Smooth muscle cell (in vitro differentiated cells): ENCODE data around the gene SMARCA2. TPM values are rescaled to one million over a fixed set of nuclear protein-coding genes. Genes with fewer than 3 reads are reported as not detected.
A peak's percentile ranks its signal among the peaks of the same experiment; 100 is the strongest.

Experiments
- DNase-seq: peaks from one replicate; lab custom pipeline; 2025; ENCODE audit not compliant: unreplicated experiment; lab: John Stamatoyannopoulos, UW
- H2AFZ ChIP-seq: fragments of 200-600 bp; sonication (generic); 2 replicates; pipeline ENCODE4 v1.6.0; 2016; ENCODE audit warnings: antibody characterized with exemption, low read depth, mild to moderate bottlenecking
- H3F3A ChIP-seq: fragments of 200-600 bp; sonication (generic); 2 replicates; pipeline ENCODE4 v1.6.0; 2017; ENCODE audit warnings: antibody characterized with exemption, low read depth
- H3K27ac ChIP-seq: fragments of 200-600 bp; sonication (generic); 2 replicates; pipeline ENCODE4 v1.5.1; 2016; ENCODE audit warnings: low read depth, mild to moderate bottlenecking
- H3K27me3 ChIP-seq: fragments of 200-600 bp; sonication (generic); 2 replicates; pipeline ENCODE4 v1.6.1; 2016; ENCODE audit warnings: low read depth, mild to moderate bottlenecking
- H3K36me3 ChIP-seq: fragments of 200-600 bp; sonication (generic); 2 replicates; pipeline ENCODE4 v1.5.1; 2016; ENCODE audit warnings: low read depth
- H3K4me1 ChIP-seq: fragments of 200-600 bp; sonication (generic); 2 replicates; pipeline ENCODE4 v1.5.1; 2016; ENCODE audit warnings: low read depth
- H3K4me2 ChIP-seq: fragments of 200-600 bp; sonication (generic); 2 replicates; pipeline ENCODE4 v1.6.0; 2016; ENCODE audit warnings: mild to moderate bottlenecking
- H3K4me3 ChIP-seq: fragments of 200-600 bp; sonication (generic); 2 replicates; pipeline ENCODE4 v1.5.1; 2016; ENCODE audit warnings: mild to moderate bottlenecking
- H3K79me2 ChIP-seq: fragments of 200-600 bp; sonication (generic); 2 replicates; pipeline ENCODE4 v1.6.0; 2016; ENCODE audit warnings: low read depth, mild to moderate bottlenecking
- H3K9ac ChIP-seq: fragments of 200-600 bp; sonication (generic); 2 replicates; pipeline ENCODE4 v1.6.0; 2016; ENCODE audit warnings: low read depth
- H3K9me3 ChIP-seq: fragments of 200-600 bp; sonication (generic); replicated peaks from 2 replicates; pipeline ENCODE4 v1.5.1; 2016; ENCODE audit warnings: low read depth
- H4K20me1 ChIP-seq: fragments of 200-600 bp; sonication (generic); 2 replicates; pipeline ENCODE4 v1.6.0; 2016; ENCODE audit warnings: low read depth
- WGBS: methylation state at CpG from one replicate; pipeline ENCODE4 v1.1.7; 2016; ENCODE audit warnings: low lambda C conversion rate; 5-methylcytosine and 5-hydroxymethylcytosine counted together
- polyA plus RNA-seq: library from polyadenylated mRNA; unstranded; fragments of >200 nt; fragmentation: Nextera tagmentation; extraction: Ambion mirVana; gene quantifications from 2 replicates; pipeline ENCODE4 v1.2.1, GENCODE V29; 2016
- total RNA-seq: library from RNA; depleted of rRNA; stranded (reverse); fragments of >200 nt; gene quantifications from 2 replicates; pipeline ENCODE4 v1.2.3, GENCODE V29; 2014
- TF ChIP-seq, protein P1 (sequence below): fragments of 200-600 bp; sonication (generic); IDR thresholded peaks from 2 replicates; pipeline ENCODE4 v1.5.1; 2017; ENCODE audit warnings: borderline replicate concordance, mild to moderate bottlenecking, antibody characterized with exemption; ENCODE audit not compliant: insufficient read depth, poor library complexity, severe bottlenecking

SMARCA2 gene
- total and polyA plus RNA-seq, 2 experiments from 2014 or later, result 27.7 to 61.7 TPM

GRCh38 chr9:2215921-2216441, 200.8 kb downstream of the SMARCA2 start:
- Histone ChIP-seq H3K9ac (no peak overlapping the region), H3F3A (no peaks in the 10 kb centered on the region), H4K20me1 (no peaks in the 10 kb centered on the region), H3K36me3 (no peaks in the 10 kb centered on the region), H3K9me3 (no peaks in the 10 kb centered on the region), H3K27me3 (no peaks in the 10 kb centered on the region), H3K79me2 (no peaks in the 10 kb centered on the region), H3K27ac (no peak overlapping the region), H2AFZ (no peak overlapping the region), H3K4me2 (no peak overlapping the region), H3K4me1 (no peaks in the 10 kb centered on the region), H3K4me3 (no peak overlapping the region)
- 98% methylated on average over 8 of the region's 8 CpGs for WGBS
- no peak for DNase-seq
- TF ChIP-seq, protein P1, sequence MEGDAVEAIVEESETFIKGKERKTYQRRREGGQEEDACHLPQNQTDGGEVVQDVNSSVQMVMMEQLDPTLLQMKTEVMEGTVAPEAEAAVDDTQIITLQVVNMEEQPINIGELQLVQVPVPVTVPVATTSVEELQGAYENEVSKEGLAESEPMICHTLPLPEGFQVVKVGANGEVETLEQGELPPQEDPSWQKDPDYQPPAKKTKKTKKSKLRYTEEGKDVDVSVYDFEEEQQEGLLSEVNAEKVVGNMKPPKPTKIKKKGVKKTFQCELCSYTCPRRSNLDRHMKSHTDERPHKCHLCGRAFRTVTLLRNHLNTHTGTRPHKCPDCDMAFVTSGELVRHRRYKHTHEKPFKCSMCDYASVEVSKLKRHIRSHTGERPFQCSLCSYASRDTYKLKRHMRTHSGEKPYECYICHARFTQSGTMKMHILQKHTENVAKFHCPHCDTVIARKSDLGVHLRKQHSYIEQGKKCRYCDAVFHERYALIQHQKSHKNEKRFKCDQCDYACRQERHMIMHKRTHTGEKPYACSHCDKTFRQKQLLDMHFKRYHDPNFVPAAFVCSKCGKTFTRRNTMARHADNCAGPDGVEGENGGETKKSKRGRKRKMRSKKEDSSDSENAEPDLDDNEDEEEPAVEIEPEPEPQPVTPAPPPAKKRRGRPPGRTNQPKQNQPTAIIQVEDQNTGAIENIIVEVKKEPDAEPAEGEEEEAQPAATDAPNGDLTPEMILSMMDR, result no peak

GRCh38 chr9:2216591-2216990, 201.4 kb downstream of the SMARCA2 start:
- TF ChIP-seq, protein P1, result no peak
- Histone ChIP-seq H4K20me1 (no peaks in the 10 kb centered on the region), H3K27me3 (no peaks in the 10 kb centered on the region), H3K27ac (peak overlapping the region; percentile 58), H3K9ac (no peak overlapping the region), H3K36me3 (no peaks in the 10 kb centered on the region), H3K9me3 (no peaks in the 10 kb centered on the region), H3K79me2 (no peaks in the 10 kb centered on the region), H3K4me3 (no peak overlapping the region), H3K4me1 (no peaks in the 10 kb centered on the region), H2AFZ (no peak overlapping the region), H3K4me2 (no peak overlapping the region), H3F3A (no peaks in the 10 kb centered on the region)
- no peak for DNase-seq
- 48% methylated on average over 2 of the region's 2 CpGs for WGBS

DNA sequence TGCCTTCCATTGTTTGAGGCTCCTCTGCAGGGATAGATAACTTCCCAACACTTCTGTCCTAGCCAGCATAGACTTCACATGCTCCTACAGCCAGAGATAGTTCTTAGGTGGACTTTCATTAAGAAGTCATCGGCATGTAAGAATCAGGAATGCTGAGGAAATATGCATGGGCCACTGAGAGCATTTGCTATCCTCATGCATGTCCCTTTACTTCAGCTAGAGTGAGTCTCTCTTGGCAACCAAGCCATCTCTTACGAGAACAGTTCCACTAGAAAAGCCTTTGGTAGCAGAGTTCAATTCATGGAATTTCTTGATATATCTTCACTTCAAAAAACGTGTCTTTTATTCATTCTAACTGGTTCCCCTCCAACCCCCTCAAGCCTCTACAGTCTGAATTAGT, 202.4 kb downstream of the SMARCA2 start:
- Histone ChIP-seq H3K9ac (no peak overlapping the region), H3K9me3 (no peaks in the 10 kb centered on the region), H3K27ac (no peak overlapping the region), H3K36me3 (no peaks in the 10 kb centered on the region), H3F3A (no peaks in the 10 kb centered on the region), H3K4me3 (no peak overlapping the region), H3K79me2 (no peaks in the 10 kb centered on the region), H3K4me1 (no peaks in the 10 kb centered on the region), H3K27me3 (no peaks in the 10 kb centered on the region), H4K20me1 (no peaks in the 10 kb centered on the region), H2AFZ (no peak overlapping the region), H3K4me2 (no peak overlapping the region)
- no peak for DNase-seq
- TF ChIP-seq, protein P1, result no peak
- 79% methylated on average over 3 of the region's 3 CpGs for WGBS

DNA sequence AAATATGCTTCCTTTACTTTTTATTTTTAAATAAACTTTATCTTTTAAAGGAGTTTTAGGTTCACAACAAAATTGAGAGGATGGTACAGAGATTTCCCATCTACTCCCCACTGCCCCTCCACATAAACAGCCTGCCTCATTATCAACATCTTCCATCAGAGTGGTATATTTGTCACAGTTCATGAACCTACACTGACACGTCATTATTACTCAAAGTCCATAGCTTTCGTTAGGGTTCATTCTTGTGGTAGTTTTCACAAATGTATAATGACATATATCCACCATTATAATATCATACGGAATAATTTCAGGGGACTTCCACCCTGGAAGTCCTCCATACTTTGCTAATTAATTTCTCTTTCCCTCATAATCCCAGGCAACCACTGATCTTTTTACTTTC, 204.9 kb downstream of the SMARCA2 start:
- 76% methylated on average over 3 of the region's 3 CpGs for WGBS
- Histone ChIP-seq H3K79me2 (no peaks in the 10 kb centered on the region), H3K36me3 (no peaks in the 10 kb centered on the region), H3K9me3 (no peaks in the 10 kb centered on the region), H3F3A (no peaks in the 10 kb centered on the region), H3K4me3 (no peak overlapping the region), H3K27me3 (no peaks in the 10 kb centered on the region), H2AFZ (no peak overlapping the region), H4K20me1 (no peaks in the 10 kb centered on the region), H3K4me2 (no peak overlapping the region), H3K9ac (no peak overlapping the region), H3K27ac (no peak overlapping the region), H3K4me1 (no peaks in the 10 kb centered on the region)
- TF ChIP-seq, protein P1, result no peak
- no peak for DNase-seq
